Gastroesophageal sphincter (tissue), 4 donors: ENCODE data around the gene IL1RAP. TPM values are rescaled to one million over a fixed set of nuclear protein-coding genes. Genes with fewer than 3 reads are reported as not detected.

Experiments used
- ATAC-seq: fragments of 150-250 bp; one replicate; pipeline ENCODE4 v1.9.1; 2016; ENCODE audit warnings: mild to moderate bottlenecking, moderate library complexity
- H3K27ac ChIP-seq, 4 donors: fragments of 200-600 bp; sonication (generic) in 3 of 4; 1 replicate in 3 of 4; 2 replicates in 1 of 4; pipeline ENCODE4 v1.5.1; 2016 to 2019
- H3K27me3 ChIP-seq: fragments of 200-600 bp; sonication (generic); one replicate; pipeline ENCODE4 v1.5.1; 2019
- H3K36me3 ChIP-seq, 2 donors: fragments of 200-600 bp; sonication (generic); one replicate each; pipeline ENCODE4 v1.5.1; 2019; ENCODE audit warnings: control low read depth in 1 of 2
- H3K4me1 ChIP-seq, 3 donors: fragments of 200-600 bp; sonication (generic); 1 replicate in 2 of 3; 2 replicates in 1 of 3; pipeline ENCODE4 v1.5.1; 2016 to 2019; ENCODE audit warnings: control low read depth in 2 of 3
- H3K4me3 ChIP-seq, 2 donors: fragments of 200-600 bp; sonication (generic); one replicate each; pipeline ENCODE4 v1.5.1; 2019; ENCODE audit warnings: mild to moderate bottlenecking in 1 of 2, moderate library complexity in 1 of 2
- H3K9me3 ChIP-seq, 3 donors: fragments of 200-600 bp; sonication (generic); one replicate each; pipeline ENCODE4 v1.5.1; 2017 to 2019; ENCODE audit warnings: control low read depth in 2 of 3
- CTCF ChIP-seq, 4 experiments: fragments of 200-600 bp in 2 of 4; fragments of 450-650 bp in 2 of 4; sonication (generic) in 1 of 4; IDR thresholded peaks; one replicate each; pipeline ENCODE4 v1.5.1; 2017 to 2019; ENCODE audit warnings: antibody characterized with exemption in 4 of 4, mild to moderate bottlenecking in 2 of 4, moderate library complexity in 2 of 4
- EP300 ChIP-seq: sonication (generic); formaldehyde crosslinking; IDR thresholded peaks from one replicate; pipeline ENCODE4 v1.6.1; 2017; ENCODE audit warnings: antibody characterized with exemption, mild to moderate bottlenecking
- POLR2A ChIP-seq, 2 donors: fragments of 450-650 bp; IDR thresholded peaks; one replicate each; pipeline ENCODE4 v1.6.1; 2017; ENCODE audit warnings: antibody characterized with exemption in 2 of 2, mild to moderate bottlenecking in 2 of 2, moderate library complexity in 1 of 2
- POLR2AphosphoS5 ChIP-seq: sonication (generic); formaldehyde crosslinking; IDR thresholded peaks from one replicate; pipeline ENCODE4 v1.6.1; 2017; ENCODE audit warnings: antibody characterized with exemption
- WGBS, 2 donors: methylation state at CpG; one replicate each; pipeline ENCODE4 v1.1.5; 2018; ENCODE audit warnings: low coverage in 1 of 2; 5-methylcytosine and 5-hydroxymethylcytosine counted together
- total RNA-seq, 4 donors: library from RNA; depleted of rRNA; stranded (reverse); fragments of >200 nt; gene quantifications; one replicate each; pipeline ENCODE4 v1.1.0, GENCODE V29; 2016

IL1RAP gene
- total RNA-seq, 4 donors from 2014 or later, result 3.2 to 11.0 (median 5.0) TPM

GRCh38 chr3:190505381-190506003 is 8.4 kb upstream of the IL1RAP start:
- Histone ChIP-seq H3K4me3 (no peak overlapping the region), H3K36me3 (no peaks in the 10 kb centered on the region), H3K9me3 (no peaks in the 10 kb centered on the region), H3K27me3 (peaks cover 3% of the 10 kb centered on the region), H3K27ac (no peak overlapping the region), H3K4me1 (no peaks in the 10 kb centered on the region)
- TF ChIP-seq EP300 (no peak), POLR2AphosphoS5 (no peak), POLR2A (IDR thresholded peaks at IDR 0.05) (no peak), CTCF (IDR thresholded peaks at IDR 0.05) (no peak)
- WGBS, 2 donors, result 90 to 95% methylated on average over 3 of the region's 3 CpGs
- no peak for ATAC-seq

GRCh38 chr3:190506271-190506670 is 7.6 kb upstream of the IL1RAP start:
- TF ChIP-seq POLR2A (IDR thresholded peaks at IDR 0.05) (no peak), CTCF (IDR thresholded peaks at IDR 0.05) (no peak), EP300 (no peak), POLR2AphosphoS5 (no peak)
- WGBS, 2 donors, result 100% methylated on average over 2 to 4 of the region's 4 CpGs
- Histone ChIP-seq H3K27ac (no peak overlapping the region), H3K4me1 (no peaks in the 10 kb centered on the region), H3K36me3 (no peaks in the 10 kb centered on the region), H3K4me3 (no peak overlapping the region), H3K27me3 (peaks cover 3% of the 10 kb centered on the region), H3K9me3 (no peaks in the 10 kb centered on the region)
- no peak for ATAC-seq

- TF ChIP-seq EP300 (no peak), CTCF (IDR thresholded peaks at IDR 0.05) (no peak), POLR2AphosphoS5 (no peak), POLR2A (IDR thresholded peaks at IDR 0.05) (no peak)
- Histone ChIP-seq H3K9me3 (no peaks in the 10 kb centered on the region), H3K4me3 (no peak overlapping the region), H3K4me1 (peaks cover 0 to 16% (median 4%) of the 10 kb centered on the region in 3 donors), H3K27me3 (no peaks in the 10 kb centered on the region), H3K27ac (peak overlapping the region in 1 of 4 donors; percentile 84), H3K36me3 (no peaks in the 10 kb centered on the region)
- no peak for ATAC-seq
- 84 to 96% methylated on average over 3 of the region's 3 CpGs for WGBS, 2 donors
Measured at GRCh38 chr3:190512666-190513065, 1.2 kb upstream of the IL1RAP start.

GRCh38 chr3:190514413-190515153 is 698 bp downstream of the IL1RAP start:
- ATAC-seq, result peak; percentile 20
- H3K9me3 ChIP-seq, result no peaks in the 10 kb centered on the region
- peak overlapping the region; percentile 19 to 84 (median 83) for H3K27ac ChIP-seq
- 0 to 1% methylated on average over 4 to 10 of the region's 29 CpGs for WGBS, 2 donors
- TF ChIP-seq CTCF (IDR thresholded peaks at IDR 0.05) (no peak), POLR2A (IDR thresholded peaks at IDR 0.05) (no peak), EP300 (no peak), POLR2AphosphoS5 (no peak)
- H3K4me1 ChIP-seq, result peaks cover 0 to 16% (median 4%) of the 10 kb centered on the region in 3 donors
- no peaks in the 10 kb centered on the region for H3K27me3 ChIP-seq
- H3K4me3 ChIP-seq, result peak overlapping the region; percentile 53 to 82
- no peaks in the 10 kb centered on the region for H3K36me3 ChIP-seq

GRCh38 chr3:190516416-190516815 is 2.5 kb downstream of the IL1RAP start:
- no peak overlapping the region for H3K4me3 ChIP-seq
- 83 to 100% methylated on average over 1 of the region's 1 CpG for WGBS, 2 donors
- no peaks in the 10 kb centered on the region for H3K36me3 ChIP-seq
- H3K27ac ChIP-seq, result no peak overlapping the region
- H3K4me1 ChIP-seq, result peaks cover 0 to 16% (median 4%) of the 10 kb centered on the region in 3 donors
- no peak for ATAC-seq
- H3K9me3 ChIP-seq, result no peaks in the 10 kb centered on the region
- H3K27me3 ChIP-seq, result no peaks in the 10 kb centered on the region
- TF ChIP-seq CTCF (IDR thresholded peaks at IDR 0.05) (no peak), POLR2AphosphoS5 (no peak), EP300 (no peak)
